Testis (tissue), 3 donors: ENCODE data around the gene MEG3. TPM values are rescaled to one million over a fixed set of nuclear protein-coding genes. Genes with fewer than 3 reads are reported as not detected.

Experiments used
- DNase-seq: peaks from one replicate; pipeline ENCODE4 v3.0.0-alpha.2; 2019
- H3K27ac ChIP-seq, 2 donors: fragments of 200-600 bp; sonication (generic); one replicate each; pipeline ENCODE4 v1.5.1; 2019
- H3K27me3 ChIP-seq: fragments of 200-600 bp; sonication (generic); one replicate; pipeline ENCODE4 v1.5.1; 2019
- H3K36me3 ChIP-seq: fragments of 200-600 bp; sonication (generic); one replicate; pipeline ENCODE4 v1.5.1; 2017; ENCODE audit warnings: low read depth; ENCODE audit errors: missing control alignments
- H3K4me1 ChIP-seq: fragments of 200-600 bp; sonication (generic); one replicate; pipeline ENCODE4 v1.5.1; 2019
- H3K4me3 ChIP-seq, 2 donors: fragments of 200-600 bp; sonication (generic); one replicate each; pipeline ENCODE4 v1.5.1; 2017 to 2019
- H3K9me3 ChIP-seq: fragments of 200-600 bp; sonication (generic); one replicate; pipeline ENCODE4 v1.5.1; 2017
- CTCF ChIP-seq, 3 experiments: fragments of 450-650 bp in 2 of 3; fragments of 200-600 bp in 1 of 3; sonication (generic) in 1 of 3; IDR thresholded peaks; one replicate each; pipeline ENCODE4 v1.5.1; 2016 to 2019; ENCODE audit warnings: antibody characterized with exemption in 3 of 3, mild to moderate bottlenecking in 2 of 3, moderate library complexity in 1 of 3
- POLR2A ChIP-seq: fragments of 450-650 bp; IDR thresholded peaks from one replicate; pipeline ENCODE4 v1.6.1; 2017; ENCODE audit warnings: antibody characterized with exemption, mild to moderate bottlenecking, moderate library complexity
- WGBS, 2 donors: methylation state at CpG; one replicate each; pipeline ENCODE4 v1.1.5; 2018; 5-methylcytosine and 5-hydroxymethylcytosine counted together
- intact Hi-C: fragments of 100-400 bp; cut with DNase I; formaldehyde crosslinking; loops from one replicate; pipeline ENCODE4 v1.15.1; 2023; ENCODE audit warnings: low total_unique reads
- polyA plus RNA-seq: library from polyadenylated mRNA; stranded (reverse); fragments of 350-450 nt; fragmentation: Illumina TruSeq; extraction: RNeasy Lipid Tissue Mini Kit (QIAGEN cat#74804); gene quantifications from one replicate; pipeline ENCODE4 v1.2.3, GENCODE V29; 2014; ENCODE audit warnings: low read depth, low replicate concordance; ENCODE audit not compliant: insufficient read depth
- total RNA-seq, 2 donors: library from RNA; depleted of rRNA; stranded (reverse); fragments of >200 nt; gene quantifications; one replicate each; pipeline ENCODE4 v1.2.3, GENCODE V29; 2016

MEG3 gene
- total and polyA plus RNA-seq, 3 donors from 2014 or later: 107 to 324 (median 228) TPM

- 88 to 94% methylated on average over 11 of the region's 11 CpGs for WGBS, 2 donors
- no peaks in the 10 kb centered on the region for H3K4me1 ChIP-seq
- intact Hi-C loops: no loop called here
- TF ChIP-seq CTCF (IDR thresholded peaks at IDR 0.05) (no peak), POLR2A (no peak)
- no peak overlapping the region for H3K4me3 ChIP-seq
- H3K9me3 ChIP-seq: no peaks in the 10 kb centered on the region
- no peak for DNase-seq
- no peaks in the 10 kb centered on the region for H3K27me3 ChIP-seq
- H3K36me3 ChIP-seq: no peaks in the 10 kb centered on the region
- no peak overlapping the region for H3K27ac ChIP-seq
These were observed 39.2 kb upstream of the MEG3 start for GRCh38 chr14:100786576-100787219.

- Histone ChIP-seq H3K9me3 (no peaks in the 10 kb centered on the region), H3K36me3 (no peaks in the 10 kb centered on the region), H3K4me3 (no peak overlapping the region), H3K4me1 (no peaks in the 10 kb centered on the region), H3K27me3 (no peaks in the 10 kb centered on the region), H3K27ac (no peak overlapping the region)
- WGBS, 2 donors: 93% methylated on average over 14 of the region's 14 CpGs
- intact Hi-C loops: no loop called here
- no peak for TF ChIP-seq CTCF (IDR thresholded peaks at IDR 0.05)
- TF ChIP-seq POLR2A: no peak
- DNase-seq: no peak
These were observed 38.3 kb upstream of the MEG3 start for GRCh38 chr14:100787659-100788058.

- no peaks in the 10 kb centered on the region for H3K27me3 ChIP-seq
- no peak overlapping the region for H3K4me3 ChIP-seq
- WGBS, 2 donors: 40 to 43% methylated on average over 7 of the region's 7 CpGs
- H3K9me3 ChIP-seq: no peaks in the 10 kb centered on the region
- no peaks in the 10 kb centered on the region for H3K4me1 ChIP-seq
- no peak overlapping the region for H3K27ac ChIP-seq
- DNase-seq: no peak
- no peaks in the 10 kb centered on the region for H3K36me3 ChIP-seq
- intact Hi-C loops: no loop called here
- TF ChIP-seq POLR2A: no peak
- no peak for TF ChIP-seq CTCF (IDR thresholded peaks at IDR 0.05)
These were observed 37.4 kb upstream of the MEG3 start for GRCh38 chr14:100788517-100788916.

DNA sequence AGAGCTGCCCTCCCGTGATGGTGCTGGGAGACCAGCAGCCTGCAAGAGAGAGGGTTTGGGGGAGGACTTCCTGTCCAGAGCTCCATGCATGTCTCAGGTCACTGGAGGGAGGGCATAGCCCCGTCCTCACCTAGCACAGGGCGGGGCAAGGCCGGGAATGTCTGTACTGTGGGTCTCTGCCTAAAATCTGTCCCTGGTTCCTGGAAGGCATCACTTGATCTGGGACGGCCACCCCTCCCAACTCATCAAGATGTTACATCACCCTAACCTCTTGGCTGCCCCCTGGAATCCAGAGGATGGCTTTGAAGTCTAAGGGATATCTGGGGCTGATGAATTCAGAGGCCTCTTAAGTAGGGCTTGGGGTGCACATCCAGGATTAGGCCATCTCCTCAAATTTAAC lies 37.0 kb upstream of the MEG3 start:
- Histone ChIP-seq H3K9me3 (no peaks in the 10 kb centered on the region), H3K4me3 (no peak overlapping the region), H3K4me1 (no peaks in the 10 kb centered on the region), H3K27me3 (no peaks in the 10 kb centered on the region), H3K36me3 (no peaks in the 10 kb centered on the region), H3K27ac (no peak overlapping the region)
- TF ChIP-seq POLR2A (no peak), CTCF (IDR thresholded peaks at IDR 0.05) (no peak)
- intact Hi-C loops: no loop called here
- WGBS, 2 donors: 67 to 81% methylated on average over 5 of the region's 5 CpGs
- DNase-seq: no peak
